HG03066 (cell line): ENCODE results near the gene POLR3B.
"Not testable (repeated sequence)": the region's sequence is repeated elsewhere in the genome, so short reads cannot be mapped to it uniquely, and the experiment has no call there.

Experiments used
- ATAC-seq: cut with Tn5 transposase; IDR thresholded peaks from one replicate; pipeline ENCODE4 v1.9.1; 2021; ENCODE audit warnings: low read depth; ENCODE audit not compliant: unreplicated experiment

The POLR3B gene

DNA sequence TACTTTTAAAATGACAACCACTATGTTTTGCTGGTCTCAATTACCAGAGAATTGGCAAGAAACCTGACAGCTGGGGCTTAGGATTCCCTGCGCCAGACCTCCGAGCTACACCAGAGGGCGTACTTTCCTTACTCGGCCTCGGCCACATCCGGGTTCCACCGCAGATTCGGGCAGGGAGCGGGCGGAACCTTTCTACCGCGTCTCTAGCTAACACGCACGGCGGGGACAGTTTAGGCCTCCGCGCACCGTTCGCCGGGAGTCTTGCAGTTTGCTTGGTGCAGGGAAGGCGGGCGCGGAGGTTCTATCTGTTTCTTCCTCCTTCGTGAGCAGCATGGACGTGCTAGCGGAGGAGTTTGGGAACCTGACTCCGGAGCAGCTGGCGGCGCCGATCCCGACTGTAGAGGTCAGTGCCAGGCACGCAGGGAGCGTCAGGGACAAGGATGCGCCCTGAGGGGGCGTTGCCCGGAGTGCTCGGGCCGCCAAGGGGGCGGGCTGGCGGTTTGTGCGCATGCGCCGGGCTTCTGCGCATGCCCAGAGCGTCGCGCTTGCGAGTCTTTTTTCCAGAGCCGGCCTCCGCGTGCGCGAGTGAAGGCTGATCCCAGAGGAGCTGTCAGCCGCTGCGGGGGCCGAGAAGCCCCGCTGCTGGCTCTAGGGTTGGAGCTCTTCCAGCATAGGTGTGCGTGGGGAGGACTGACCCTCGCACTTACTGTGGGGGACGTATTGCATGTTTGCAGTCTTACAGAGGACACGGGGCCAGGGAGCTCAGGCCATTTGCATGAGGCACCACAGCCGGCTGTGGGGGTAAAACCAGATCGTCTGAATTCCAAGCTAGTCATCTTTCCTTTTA lies at the start of gene POLR3B:
TSS of gene POLR3B (plus strand) at position 200 of the 847 bp plus-strand sequence. CDS start at position 332, 132 bp downstream.
- peak; percentile 84 for ATAC-seq

DNA sequence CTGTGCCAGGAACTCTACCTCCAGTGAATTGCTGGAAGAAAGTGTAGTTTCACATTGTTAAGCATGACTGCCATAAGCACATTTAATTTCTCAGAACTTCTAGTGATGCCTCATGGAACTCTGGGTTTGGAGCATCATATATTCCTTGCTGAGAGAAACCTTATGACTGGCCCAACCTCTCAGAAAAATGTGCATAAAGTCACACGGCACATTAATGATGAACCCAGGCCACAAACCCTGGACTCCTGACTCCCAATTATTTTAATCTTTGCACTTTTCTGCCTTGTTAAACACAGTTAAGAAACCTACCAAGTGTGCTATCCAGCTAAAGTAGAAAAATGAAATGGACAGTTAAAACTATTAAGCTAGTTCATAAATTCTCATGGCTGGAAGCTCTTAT lies 49.4 kb upstream of the POLR3B start:
- ATAC-seq: no peak

DNA sequence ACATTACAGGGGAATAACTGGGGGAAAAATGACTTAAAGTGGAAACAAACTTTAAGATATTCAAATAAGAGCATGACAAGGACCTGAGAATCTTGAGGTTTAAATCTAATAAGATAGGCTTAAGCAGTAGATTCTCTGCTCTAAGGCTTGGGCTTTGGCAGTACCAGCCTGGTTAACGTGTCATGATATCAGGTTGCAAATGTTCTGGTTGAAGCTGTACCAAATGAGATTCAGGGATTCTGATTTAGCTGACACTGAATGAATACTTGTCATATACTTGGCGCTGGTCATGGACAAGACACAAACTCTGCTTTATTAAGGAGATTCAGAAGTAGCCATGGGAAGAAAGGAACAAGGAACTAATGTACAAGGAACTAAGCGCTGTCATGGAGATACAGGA lies 48.9 kb upstream of the POLR3B start:
- no peak for ATAC-seq

DNA sequence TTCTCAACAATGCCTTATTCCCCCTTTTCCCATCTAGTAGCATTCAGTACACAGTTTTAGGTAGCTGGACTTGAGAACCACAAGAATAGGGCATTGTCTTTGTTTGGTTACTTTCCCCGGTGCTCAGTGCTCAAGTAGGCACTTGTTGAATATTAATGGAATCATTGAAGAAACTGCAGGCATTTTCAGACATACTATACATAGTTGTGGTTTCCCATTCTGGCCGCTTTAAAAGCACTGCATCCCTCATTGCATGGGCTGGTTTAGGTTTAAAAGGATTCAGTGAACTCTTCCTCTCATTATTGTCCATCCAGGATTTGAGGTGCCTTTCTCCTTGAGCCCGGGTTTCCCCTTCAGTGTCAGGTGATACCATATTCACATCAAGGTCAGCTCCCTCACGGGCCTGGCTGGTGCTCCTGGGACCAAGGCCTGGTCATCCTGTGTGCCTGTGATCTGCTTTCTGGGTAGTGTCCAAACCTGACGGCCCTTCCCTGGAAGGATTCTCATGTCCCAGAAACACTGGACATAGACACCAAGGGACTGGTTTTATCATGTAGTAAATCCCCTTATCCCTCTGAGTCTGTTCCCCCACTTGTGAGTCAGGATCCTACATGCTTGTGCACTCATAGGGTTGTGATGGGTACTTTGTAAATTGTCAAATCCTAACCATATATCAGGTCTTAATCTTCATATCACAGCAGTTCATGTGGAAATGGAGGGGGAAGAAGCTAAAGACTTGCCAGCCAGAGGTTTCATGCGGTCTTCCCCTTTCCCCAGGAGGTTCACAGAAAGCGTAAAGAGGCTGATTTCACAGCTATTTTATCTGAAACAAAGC lies 47.7 kb upstream of the POLR3B start:
- no peak for ATAC-seq

DNA sequence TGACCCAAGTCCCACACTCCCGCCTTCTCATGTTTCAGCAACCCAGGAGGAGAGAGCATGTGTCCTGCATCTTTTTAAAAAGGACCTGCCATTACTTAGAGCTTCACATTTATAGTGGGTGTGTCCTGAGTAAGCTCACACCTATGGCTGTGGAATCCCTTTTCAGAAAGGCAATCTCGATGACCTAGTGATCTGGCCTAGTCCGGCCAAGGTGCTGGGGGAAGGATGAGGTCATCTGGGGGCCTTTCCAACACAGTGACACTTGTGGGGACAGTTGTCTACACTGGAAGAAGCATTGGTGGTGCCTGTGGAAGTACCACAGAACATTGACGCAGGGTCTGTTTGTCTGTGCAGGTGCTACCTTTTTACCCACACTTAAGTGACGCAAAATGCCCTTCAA lies 46.9 kb upstream of the POLR3B start:
- ATAC-seq: no peak

DNA sequence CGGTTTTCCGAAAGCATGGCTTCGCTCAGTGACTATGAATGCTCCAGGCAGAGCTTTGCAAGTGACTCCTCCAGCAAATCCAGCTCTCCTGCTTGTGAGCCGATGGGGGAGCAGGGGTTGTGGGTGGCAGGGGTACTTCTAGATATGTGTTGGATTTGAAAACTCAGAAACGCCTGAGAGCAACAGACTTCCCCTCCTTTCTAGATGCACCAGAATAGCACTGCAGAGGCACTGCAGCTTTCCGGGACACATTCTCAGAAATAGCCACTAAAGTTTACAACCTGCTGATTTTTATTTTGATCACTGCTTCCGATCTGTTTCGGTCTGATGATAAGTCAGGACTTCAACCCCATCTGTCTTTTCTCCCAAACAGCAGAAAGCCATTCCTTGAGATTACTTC lies 46.4 kb upstream of the POLR3B start:
- ATAC-seq: no peak

DNA sequence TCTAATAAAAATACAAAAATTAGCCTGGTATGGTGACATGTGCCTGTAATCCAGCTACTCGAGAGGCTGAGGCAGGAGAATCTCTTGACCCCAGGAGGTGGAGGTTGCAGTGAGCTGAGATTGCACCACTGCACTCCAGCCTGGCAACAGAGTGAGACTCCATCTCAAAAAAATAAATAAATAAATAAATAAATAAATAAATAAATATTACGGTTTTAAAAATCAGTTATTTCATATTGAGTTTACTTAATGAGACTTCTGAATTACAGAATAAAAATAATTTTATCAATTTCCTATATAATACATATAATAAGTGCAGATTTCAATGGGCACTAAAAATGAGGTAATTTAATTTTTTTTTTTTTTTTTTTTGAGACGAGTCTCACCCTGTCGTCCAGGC lies 44.1 kb upstream of the POLR3B start:
- ATAC-seq: not testable (repeated sequence)

DNA sequence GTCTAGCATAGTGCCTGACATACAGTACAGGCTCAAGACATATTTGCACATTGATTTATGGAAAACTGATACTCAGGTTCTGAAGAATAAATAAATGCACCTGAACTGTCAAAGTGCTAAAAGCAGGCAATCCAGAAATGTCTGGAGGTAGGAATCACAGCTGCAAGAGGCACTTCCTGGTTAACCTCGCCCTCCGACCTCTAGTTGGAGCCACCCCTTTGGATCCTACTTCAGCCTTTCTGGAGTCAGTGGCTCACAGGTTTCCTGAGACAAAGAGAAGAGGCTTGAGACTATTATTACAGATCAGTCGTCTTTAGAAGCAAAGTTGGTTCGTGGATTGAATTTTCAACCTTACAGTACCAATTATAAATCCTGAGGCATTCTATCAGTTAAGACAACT lies 42.0 kb upstream of the POLR3B start:
- no peak for ATAC-seq

DNA sequence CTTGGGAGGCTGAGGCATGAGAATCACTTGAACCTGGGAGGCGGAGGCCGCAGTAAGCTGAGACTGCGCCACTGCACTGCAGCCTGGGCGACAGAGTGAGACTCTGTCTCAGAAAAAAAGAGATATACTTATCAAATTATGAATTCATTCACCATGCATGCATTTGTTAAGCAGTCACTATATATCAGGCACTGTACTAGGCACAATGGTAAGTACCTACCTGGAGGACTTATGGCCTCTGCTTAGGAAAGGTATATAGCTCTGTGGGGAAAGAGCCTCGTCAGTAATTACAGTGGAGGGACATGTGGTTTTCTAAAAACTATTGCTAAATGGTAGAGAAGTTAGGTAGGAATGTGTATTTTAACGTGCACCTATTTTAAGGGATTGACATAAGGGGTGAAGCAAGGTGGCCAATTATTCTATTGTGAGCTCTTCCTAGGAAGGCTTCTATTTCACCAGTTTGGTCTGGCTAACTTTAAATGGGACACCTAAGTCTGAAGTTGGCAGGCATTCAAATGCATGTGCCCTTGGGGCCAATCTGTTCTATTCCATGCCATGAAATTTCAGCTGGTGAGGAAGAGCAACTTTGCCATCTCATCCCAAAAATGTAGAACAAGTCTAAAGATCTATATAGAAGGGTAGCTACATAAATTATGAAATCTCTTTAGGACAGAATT lies 40.0 kb upstream of the POLR3B start:
- no peak for ATAC-seq

DNA sequence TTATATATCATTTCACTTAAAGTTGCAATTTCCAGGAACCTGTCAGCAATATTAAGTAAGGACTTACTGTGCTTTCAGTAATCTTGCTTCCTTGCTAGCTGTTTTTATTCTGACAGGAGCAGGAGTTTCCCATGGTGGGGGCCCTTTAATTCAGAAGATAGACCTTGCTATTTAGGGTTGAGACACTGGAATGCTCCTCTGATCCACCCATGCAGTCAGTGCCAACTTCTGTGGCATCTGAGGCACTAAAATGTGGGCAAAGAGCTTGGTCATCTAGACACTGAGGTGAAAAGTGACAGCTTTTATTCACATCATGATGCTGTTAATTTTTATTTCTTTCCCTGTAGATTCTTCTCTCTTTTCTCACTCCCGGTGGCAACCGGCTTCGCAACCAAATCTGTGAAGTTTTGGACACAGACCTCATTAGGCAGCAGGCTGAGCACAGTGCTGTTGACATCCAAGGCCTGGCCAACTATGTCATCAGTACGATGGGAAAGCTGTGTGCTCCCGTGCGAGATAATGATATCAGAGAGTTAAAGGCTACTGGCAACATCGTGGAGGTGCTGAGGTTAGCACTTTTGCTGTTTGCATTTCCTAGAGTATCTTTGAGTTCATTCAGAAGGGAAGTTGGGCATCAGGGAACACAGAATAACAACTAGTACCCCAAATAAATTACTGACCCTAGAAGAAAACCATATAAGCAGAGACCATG lies 36.3 kb upstream of the POLR3B start:
- ATAC-seq: no peak

DNA sequence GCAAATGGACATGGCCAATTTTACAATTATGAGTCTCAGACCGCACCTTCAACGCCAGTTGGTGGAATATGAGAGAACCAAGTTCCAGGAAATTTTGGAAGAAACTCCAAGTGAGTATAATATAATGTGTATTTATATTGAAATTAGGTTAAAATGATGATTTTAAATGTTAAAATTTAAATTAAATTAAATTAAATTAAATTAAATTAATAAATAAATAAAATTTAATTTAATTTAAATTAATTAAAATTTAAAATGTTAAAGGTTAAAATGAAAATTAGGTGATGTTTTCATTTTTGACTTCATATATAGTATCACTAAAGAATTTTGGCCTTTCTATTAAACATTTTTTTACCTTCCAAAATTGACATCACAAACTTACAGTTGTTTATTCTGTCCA lies 34.0 kb upstream of the POLR3B start:
- ATAC-seq: no peak

DNA sequence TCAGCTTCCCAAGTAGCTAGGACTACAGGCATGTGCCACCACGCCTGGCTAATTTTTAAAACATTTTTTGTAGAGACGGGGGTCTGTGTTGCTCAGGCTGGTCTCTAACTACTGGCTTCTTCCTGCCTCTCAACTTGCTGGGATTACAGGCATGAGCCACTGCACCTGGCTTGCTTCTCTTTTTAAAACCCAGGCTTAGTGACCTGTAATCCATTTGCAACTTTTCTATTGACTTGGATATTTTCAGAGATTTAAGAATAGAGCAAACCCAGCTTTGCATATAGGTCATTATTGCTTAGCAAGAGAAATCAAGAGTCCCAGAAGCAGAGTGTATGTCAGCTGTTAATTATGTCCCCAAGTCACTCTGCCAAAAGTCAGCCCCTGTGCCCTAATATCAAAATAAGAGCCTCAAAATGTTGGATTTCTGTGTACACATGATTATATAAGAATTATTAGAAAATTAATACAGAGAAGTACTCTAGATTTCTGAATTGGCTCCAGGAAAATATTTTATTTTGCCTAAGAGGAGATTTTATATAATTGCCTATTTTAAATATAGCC lies 30.2 kb upstream of the POLR3B start:
- ATAC-seq: no peak

DNA sequence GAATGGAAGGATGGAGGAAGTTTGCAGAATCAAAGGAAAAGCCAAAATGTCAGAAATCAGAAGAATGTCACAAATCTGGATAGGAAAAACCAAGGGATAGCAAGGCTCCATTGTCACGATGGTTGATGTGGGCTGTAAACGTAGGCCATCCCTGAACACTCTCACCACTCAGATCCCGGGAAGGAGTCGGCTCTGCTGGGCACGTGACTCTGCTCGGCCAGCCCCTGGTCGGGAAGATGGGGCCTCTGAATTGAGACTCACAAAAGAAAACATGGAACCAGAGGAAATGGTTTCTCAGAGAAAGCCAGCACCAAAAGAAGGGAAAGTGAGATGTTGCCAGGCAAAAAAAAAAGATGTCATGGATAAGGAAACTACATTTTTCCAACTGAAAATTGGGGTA lies 28.8 kb upstream of the POLR3B start:
- ATAC-seq: no peak

DNA sequence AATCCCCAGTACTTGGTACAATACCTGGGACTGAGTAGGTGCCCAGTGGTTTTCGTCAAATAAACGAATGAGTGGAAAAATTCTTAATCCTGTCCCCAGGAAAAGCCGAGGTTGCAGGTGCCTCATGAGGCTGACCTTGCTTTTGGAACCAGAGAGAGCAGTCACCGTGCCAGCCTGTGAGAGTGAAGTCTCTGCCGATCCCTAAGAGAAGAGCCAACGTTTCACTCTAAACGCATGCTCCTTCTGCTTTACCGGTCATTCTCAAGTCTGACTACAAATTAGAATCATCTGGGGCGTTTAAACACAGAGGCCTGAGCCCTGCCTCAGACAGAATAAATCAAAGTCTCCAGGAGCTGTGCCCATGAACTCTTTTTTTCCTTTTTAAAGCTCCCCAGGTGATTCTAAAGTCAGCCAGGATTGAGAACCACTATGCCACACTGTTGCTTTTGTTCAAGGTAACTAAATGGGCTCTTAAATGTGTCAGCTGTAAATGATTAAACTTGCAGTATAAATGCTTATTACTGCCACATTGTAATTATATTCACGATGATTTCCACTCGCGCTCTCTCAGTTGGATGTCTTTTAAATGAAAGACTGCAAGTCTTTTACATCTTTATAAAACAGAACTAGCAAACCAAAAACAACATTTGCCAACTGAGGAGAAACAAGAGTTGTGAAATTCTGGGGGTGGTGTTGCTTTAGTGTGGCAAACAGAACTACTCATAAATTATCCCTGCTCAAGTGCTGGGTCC lies 28.1 kb upstream of the POLR3B start:
- ATAC-seq: no peak

DNA sequence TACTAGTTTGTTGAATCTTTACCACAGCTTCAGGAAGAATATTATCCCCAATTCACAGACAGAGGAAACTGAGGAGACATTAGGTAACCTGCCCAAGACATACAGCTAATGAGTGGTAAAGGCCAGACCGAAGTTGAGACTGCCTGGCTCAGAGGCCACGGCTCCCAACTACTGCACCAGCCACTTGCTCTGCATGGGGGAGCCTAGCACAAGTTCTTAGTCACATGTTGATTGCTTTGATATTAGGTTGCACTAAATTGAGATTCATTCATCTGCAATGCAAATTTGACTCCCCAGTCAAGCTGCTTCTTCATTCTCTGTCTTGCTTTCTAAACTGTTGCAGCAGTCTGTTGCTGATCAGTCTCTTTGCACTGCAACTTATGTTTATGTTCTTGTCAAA lies 25.9 kb upstream of the POLR3B start:
- no peak for ATAC-seq

DNA sequence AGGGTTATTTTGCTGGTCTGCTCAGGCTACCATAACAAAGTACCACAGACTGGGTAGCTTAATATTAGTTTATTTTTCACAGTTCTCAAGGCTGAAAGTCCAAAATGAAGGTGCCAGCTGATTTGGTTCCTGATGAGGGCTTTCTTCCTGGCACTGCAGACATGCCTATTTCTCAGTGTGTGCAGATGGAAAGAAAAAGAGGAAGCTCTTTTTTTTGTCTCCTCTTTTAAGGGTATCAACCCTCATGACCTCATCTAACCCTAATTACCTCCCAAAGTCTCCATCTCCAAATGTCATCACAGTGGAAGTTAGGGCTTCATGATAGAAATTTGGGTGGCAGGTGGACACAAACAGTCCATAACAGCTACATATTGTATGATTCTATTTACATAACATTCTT lies 25.0 kb upstream of the POLR3B start:
- ATAC-seq: no peak

DNA sequence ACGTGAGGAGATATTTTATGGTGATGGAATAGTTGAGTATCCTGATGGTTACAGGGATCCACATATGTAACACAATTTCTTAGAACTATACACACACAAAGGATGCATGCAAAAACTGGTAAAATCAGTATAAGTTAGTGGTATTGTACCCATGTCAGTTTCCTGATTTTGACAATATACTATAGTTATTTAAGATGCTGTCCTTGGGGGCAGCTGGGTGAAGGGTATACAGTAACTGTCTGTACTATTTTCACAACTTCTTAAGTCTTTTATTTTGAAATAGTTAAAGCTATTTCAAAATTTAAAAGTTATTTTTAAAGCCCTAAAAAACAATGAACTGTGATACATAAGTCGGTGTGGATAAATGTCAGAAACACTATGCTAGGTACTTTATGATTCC lies 24.5 kb upstream of the POLR3B start:
- no peak for ATAC-seq

DNA sequence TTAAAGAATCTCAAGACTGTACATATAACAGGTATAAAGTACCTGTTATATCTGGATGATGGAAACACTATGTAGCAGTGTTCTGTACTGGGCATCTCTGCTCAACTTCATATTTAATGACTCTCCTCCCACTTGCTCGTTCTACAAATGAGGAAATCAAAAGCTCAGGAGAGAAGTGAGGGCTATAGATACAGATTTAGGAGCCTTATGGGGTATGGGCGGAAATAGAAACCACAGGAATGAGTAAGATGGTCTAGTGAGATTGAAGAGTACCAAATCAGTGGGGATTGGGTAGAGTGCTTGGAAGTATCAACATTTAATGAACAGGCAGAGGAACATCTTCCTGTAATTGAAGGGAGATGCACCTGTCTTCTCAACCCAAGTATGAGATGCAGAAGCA lies 23.8 kb upstream of the POLR3B start:
- ATAC-seq: no peak

DNA sequence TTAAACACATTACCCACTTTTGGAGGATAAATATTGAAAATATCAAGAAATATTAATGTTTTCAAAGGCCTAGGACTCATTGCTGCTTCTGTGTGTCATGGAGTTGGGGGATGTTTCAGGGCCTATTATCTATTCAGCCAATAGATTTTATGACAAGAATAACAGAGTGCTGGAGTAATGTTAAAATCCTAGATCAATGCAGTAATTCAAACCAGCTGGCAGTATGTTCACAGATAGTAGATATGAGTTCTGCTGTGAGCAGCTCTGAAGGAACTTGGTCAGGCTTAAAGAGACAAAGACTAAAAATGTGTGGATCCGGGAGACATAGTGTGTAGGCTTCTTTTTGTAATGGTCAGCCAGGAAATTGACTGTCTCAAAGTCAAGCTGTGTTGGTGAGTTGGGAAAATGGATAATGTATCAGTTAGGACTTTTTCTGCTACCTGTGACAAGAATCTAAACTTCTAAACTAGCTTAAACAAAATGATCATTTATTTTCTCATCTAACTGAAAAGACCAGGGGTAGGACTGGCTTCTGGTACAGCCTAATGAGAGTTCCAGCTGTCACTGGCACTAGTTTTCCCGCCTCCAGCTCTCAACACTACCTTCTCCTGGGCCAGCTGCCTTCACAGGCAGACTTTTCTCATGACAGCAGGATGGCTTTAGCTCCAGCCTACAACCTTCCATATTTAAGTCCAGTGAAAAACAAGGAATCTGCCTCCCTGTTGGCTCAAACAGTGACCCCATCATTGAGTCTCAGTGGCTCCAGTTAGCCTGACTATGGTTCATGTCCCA lies 16.3 kb upstream of the POLR3B start:
- no peak for ATAC-seq
